ENCODE measurements around the gene MYCL.
A peak's percentile ranks its signal among the peaks of the same experiment; 100 is the strongest.

The MYCL gene

DNA sequence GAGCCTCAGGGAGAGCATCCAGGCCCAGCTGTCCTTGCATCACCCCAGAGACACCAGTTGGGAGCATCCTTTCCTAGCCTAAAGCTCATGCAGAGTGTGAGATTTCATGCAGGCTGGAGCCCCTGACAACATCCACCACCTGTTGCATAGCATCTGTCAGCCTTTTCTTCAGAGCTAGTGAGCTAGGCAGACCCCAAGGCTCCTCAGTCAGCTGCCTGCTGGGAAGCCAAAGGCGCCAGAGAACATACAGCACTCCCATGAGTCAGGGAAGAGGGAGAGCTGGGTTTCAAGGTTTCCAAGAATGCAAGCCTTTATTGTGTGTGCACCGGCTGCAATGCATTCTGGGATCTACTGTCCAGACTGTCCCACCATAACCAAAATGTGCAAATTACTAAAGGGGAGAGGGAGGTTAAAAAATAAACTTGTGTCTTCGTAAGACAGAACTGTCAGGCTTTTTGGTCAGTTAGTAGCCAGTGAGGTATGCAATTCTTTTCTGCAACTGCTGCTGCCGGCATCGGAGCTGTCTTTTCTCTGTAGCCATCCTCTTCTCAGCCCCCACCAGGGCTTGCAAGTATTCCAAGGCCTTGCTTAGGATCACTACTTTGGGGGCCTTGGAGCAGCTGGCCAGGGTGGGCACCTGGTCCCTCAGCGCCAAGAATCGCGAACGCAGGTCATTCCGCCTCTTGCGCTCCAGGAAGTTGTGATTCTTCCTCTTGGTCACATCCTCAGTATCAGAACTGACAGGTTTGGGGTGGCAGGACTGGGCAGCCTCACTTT is 4.6 kb downstream of the MYCL start:
- Histone ChIP-seq H3K4me1 (ENCODE audit: control insufficient read depth in 1 of 2, insufficient read depth in 2 of 2, low read length in 2 of 2) (peaks cover 0 to 30% of the 10 kb centered on the region in 2 donors), H3K27me3 (ENCODE audit: low read depth, low read length) (peaks cover 6% of the 10 kb centered on the region), H3K9me3 (ENCODE audit: control insufficient read depth in 1 of 2, low read length in 2 of 2) (no peaks in the 10 kb centered on the region), H3K36me3 (ENCODE audit: control insufficient read depth in 1 of 2, insufficient read depth in 2 of 2, low read length in 2 of 2) (no peaks in the 10 kb centered on the region), H3K27ac (ENCODE audit: low read length) (no peak overlapping the region), H3K4me3 (ENCODE audit: low read depth in 1 of 2, low read length in 2 of 2) (no peak overlapping the region)

DNA sequence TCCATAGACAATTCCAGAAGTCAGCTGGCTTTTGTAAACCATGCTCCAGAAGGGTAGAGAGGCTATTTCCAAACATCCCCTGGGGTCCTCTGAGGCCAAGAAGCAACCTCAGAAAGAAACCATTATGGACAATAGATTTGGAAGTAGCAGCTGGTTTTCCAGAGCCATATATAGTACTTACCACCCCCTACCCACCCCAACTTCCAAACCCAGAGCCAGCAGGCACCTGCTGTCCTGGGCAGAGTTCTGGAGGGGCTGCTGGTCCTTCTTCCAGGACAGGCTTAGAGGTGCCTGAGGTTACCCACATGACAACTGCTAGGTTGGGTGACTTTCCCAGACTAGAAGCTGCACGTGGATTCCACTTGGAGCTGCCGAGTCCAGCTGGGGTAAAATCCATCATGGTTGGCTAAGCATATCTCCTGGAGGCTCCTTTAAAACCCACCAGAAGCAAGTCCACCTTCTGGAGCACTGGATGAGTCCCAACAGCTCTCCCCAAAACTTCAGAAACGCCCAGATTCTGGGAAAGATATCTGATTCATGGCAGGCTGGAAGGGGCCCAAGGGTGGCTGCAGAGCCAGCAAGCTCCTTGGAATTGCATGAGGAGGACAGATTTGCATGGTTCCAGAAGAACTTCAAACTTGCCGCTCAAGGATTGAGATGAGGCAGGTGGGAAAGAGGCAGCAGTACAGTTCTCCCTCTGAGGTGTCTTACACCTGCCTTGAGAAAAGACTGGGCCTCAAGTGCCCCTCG is 5.8 kb downstream of the MYCL start:
- H3K27me3 ChIP-seq (ENCODE audit: low read depth, low read length): peaks cover 6% of the 10 kb centered on the region
- H3K4me3 ChIP-seq (ENCODE audit: low read depth in 1 of 2, low read length in 2 of 2): no peak overlapping the region
- no peaks in the 10 kb centered on the region for H3K9me3 ChIP-seq (ENCODE audit: control insufficient read depth in 1 of 2, low read length in 2 of 2)
- no peaks in the 10 kb centered on the region for H3K36me3 ChIP-seq (ENCODE audit: control insufficient read depth in 1 of 2, insufficient read depth in 2 of 2, low read length in 2 of 2)
- H3K4me1 ChIP-seq (ENCODE audit: control insufficient read depth in 1 of 2, insufficient read depth in 2 of 2, low read length in 2 of 2): peaks cover 0 to 21% of the 10 kb centered on the region in 2 donors
- no peak overlapping the region for H3K27ac ChIP-seq (ENCODE audit: low read length)

DNA sequence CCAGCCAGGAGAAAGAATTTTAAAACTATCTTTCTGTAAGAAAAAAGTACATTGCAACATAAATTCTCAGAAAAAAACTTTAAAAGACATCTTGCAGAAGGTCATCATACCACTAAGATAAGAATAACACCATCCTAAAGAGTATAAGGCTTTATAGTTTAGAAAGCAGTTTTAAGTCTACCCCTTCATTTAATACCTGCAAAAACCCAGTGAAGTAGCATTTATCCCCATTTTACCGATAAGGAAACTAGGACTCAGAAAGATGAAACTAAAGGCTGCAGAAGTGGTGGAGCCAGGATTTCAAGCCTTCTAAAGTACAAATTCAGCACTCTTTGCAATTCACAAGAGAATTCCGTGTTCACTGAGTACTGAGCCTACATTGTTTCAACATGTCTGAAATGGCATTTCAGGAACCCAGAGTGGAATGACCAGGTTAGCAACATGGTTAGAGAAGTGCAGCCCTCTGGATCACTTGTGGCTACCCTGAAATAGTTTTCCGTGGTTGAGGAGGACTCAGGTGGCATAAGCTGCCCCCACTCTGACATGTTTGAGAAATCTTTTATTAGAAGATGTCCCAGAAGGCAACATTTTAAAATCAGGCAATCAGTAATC is 6.7 kb downstream of the MYCL start:
- Histone ChIP-seq H3K27me3 (ENCODE audit: low read depth, low read length) (peaks cover 3% of the 10 kb centered on the region), H3K27ac (ENCODE audit: low read length) (no peak overlapping the region), H3K4me3 (ENCODE audit: low read depth in 1 of 2, low read length in 2 of 2) (no peak overlapping the region), H3K9me3 (ENCODE audit: control insufficient read depth in 1 of 2, low read length in 2 of 2) (no peaks in the 10 kb centered on the region), H3K4me1 (ENCODE audit: control insufficient read depth in 1 of 2, insufficient read depth in 2 of 2, low read length in 2 of 2) (peaks cover 0 to 13% of the 10 kb centered on the region in 2 donors), H3K36me3 (ENCODE audit: control insufficient read depth in 1 of 2, insufficient read depth in 2 of 2, low read length in 2 of 2) (no peaks in the 10 kb centered on the region)

DNA sequence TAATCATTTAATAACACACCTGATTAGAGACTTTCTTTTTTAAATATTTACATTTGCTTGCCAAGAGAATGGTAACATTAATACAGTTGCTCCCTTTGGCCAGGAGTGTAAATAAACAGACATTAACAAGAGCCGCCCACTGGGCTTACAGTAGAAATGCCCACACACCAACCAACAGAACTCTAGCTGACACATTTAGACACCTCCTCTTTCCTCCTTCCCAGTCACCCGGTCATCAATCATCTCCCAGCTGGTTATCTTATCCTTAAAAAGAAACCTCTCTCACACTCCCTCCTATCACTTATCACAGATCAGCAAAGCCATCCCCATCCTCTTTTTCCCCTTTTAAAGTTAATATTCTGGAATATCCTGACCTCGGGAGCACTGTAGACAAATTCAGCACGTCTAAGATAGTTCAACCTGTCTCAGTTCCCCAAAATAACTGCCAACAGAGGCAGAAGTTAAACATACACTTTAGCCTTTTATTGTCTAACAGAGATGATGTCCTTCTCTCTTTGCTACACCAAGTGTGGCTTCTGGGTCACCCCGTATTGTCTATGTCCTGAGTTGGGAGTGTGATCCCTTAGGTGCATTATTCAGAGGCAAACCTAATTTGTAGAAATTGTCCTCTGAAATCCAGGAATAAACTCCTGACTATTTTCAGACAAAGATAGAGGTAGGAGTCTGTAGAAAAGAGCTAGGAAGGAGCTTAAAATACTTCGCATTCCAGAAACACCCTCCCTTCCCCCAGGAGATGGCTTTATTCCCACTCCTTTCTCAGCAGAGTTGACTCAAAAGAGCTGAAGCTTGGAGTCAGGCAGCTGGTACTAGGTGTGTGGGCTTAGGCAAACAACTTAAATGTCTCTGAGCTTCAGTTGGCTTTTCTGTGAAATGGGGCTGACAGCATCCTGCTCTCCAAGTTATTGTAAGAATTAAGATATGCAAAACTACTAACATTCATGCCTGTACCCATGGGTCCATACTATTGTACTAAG is 8.8 kb downstream of the MYCL start:
- Histone ChIP-seq H3K4me1 (ENCODE audit: control insufficient read depth in 1 of 2, insufficient read depth in 2 of 2, low read length in 2 of 2) (peaks cover 0 to 13% of the 10 kb centered on the region in 2 donors), H3K36me3 (ENCODE audit: control insufficient read depth in 1 of 2, insufficient read depth in 2 of 2, low read length in 2 of 2) (no peaks in the 10 kb centered on the region), H3K27me3 (ENCODE audit: low read depth, low read length) (no peaks in the 10 kb centered on the region), H3K9me3 (ENCODE audit: control insufficient read depth in 1 of 2, low read length in 2 of 2) (no peaks in the 10 kb centered on the region), H3K27ac (ENCODE audit: low read length) (no peak overlapping the region), H3K4me3 (ENCODE audit: low read depth in 1 of 2, low read length in 2 of 2) (no peak overlapping the region)

DNA sequence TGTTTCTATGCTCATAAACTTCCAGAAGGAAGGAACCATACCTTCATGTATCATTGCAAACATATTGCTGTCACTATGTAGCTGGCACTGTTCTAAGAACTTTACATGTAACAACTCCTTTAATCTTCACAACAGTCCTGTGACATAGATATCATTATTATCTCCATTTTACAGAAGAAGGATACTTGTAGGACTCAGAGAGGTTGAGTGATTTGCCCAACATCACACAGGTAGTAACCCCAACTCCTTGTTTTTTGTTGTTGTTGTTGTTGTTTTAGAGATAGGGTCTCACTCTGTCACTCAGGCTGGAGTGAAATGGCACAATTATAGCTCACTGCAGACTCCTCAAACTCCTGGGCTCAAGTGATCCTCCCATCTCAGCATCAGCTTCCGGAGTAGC is 10.8 kb downstream of the MYCL start:
- Histone ChIP-seq H3K27me3 (ENCODE audit: low read depth, low read length) (no peaks in the 10 kb centered on the region), H3K9me3 (ENCODE audit: control insufficient read depth in 1 of 2, low read length in 2 of 2) (no peaks in the 10 kb centered on the region), H3K27ac (ENCODE audit: low read length) (no peak overlapping the region), H3K36me3 (ENCODE audit: control insufficient read depth in 1 of 2, insufficient read depth in 2 of 2, low read length in 2 of 2) (no peaks in the 10 kb centered on the region), H3K4me3 (ENCODE audit: low read depth in 1 of 2, low read length in 2 of 2) (no peak overlapping the region), H3K4me1 (ENCODE audit: control insufficient read depth in 1 of 2, insufficient read depth in 2 of 2, low read length in 2 of 2) (peaks cover 0 to 13% of the 10 kb centered on the region in 2 donors)

DNA sequence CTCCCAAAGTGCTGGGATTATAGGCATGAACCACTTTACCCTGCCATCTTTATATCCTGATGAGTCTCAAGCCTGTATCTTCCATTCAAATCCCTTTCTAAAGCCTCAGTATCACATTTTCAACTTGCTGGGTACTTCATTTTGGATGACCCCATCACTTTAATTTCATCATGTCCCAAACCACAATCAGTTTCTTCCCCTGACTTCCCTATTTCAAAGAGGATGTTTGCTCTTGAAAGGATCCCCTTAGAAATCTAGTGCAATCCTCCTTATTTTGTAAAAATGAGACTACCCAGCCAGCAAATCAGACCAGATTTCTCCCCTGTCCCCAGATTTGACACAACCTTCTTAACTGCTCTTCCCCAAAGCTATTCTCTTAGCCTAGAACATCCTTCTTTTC is 11.4 kb downstream of the MYCL start:
- Histone ChIP-seq H3K27ac (ENCODE audit: low read length) (no peak overlapping the region), H3K9me3 (ENCODE audit: control insufficient read depth in 1 of 2, low read length in 2 of 2) (no peaks in the 10 kb centered on the region), H3K27me3 (ENCODE audit: low read depth, low read length) (no peaks in the 10 kb centered on the region), H3K4me3 (ENCODE audit: low read depth in 1 of 2, low read length in 2 of 2) (no peak overlapping the region), H3K36me3 (ENCODE audit: control insufficient read depth in 1 of 2, insufficient read depth in 2 of 2, low read length in 2 of 2) (no peaks in the 10 kb centered on the region), H3K4me1 (ENCODE audit: control insufficient read depth in 1 of 2, insufficient read depth in 2 of 2, low read length in 2 of 2) (peaks cover 0 to 13% of the 10 kb centered on the region in 2 donors)

DNA sequence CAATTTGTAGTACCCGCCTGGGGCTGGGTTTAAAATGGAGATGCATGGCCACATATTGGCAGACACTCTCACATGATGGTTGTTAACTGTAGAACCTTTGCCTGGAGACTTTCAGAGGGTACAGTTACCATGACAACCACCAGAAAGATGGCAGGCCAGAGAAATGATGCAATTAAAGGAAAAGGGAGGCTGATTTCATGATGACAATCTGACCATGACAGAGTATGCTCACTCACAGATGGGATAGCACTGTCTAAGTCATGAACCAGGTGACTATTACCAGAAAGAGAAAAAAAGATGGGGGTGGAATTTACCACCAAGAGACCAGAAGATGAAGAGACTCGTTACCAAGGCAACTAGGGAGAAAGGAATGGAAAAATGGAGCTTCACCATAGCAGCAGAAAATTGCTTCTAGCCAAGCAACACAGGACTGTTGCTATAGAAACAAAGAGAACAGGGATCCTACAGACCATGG is 14.9 kb downstream of the MYCL start:
- Histone ChIP-seq H3K9me3 (ENCODE audit: control insufficient read depth in 1 of 2, low read length in 2 of 2) (no peaks in the 10 kb centered on the region), H3K27ac (ENCODE audit: low read length) (no peak overlapping the region), H3K27me3 (ENCODE audit: low read depth, low read length) (no peaks in the 10 kb centered on the region), H3K36me3 (ENCODE audit: control insufficient read depth in 1 of 2, insufficient read depth in 2 of 2, low read length in 2 of 2) (no peaks in the 10 kb centered on the region), H3K4me1 (ENCODE audit: control insufficient read depth in 1 of 2, insufficient read depth in 2 of 2, low read length in 2 of 2) (peaks cover 9 to 11% of the 10 kb centered on the region in 2 donors), H3K4me3 (ENCODE audit: low read depth in 1 of 2, low read length in 2 of 2) (no peak overlapping the region)

DNA sequence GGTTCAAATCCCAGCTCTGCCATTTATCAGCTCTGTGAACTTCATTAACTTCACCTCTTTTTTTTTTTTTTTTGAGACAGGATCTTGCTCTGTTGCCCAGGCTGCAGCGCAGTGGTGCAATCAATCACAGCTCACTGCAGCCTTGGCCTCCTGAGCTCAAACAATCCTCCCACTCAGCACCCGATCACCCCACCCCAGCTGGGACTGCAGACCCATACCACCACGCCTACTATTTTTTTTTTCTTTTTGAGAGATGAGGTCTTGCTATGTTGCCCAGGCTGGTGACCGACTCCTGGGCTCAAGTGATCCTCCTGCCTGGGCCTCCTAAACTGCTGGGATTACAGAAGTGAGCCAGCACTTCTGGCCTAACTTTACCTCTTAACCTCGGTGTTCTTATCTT is 16.2 kb downstream of the MYCL start:
- H3K27me3 ChIP-seq (ENCODE audit: low read depth, low read length): no peaks in the 10 kb centered on the region
- H3K4me1 ChIP-seq (ENCODE audit: control insufficient read depth in 1 of 2, insufficient read depth in 2 of 2, low read length in 2 of 2): peaks cover 9 to 22% of the 10 kb centered on the region in 2 donors
- no peaks in the 10 kb centered on the region for H3K36me3 ChIP-seq (ENCODE audit: control insufficient read depth in 1 of 2, insufficient read depth in 2 of 2, low read length in 2 of 2)
- H3K4me3 ChIP-seq (ENCODE audit: low read depth in 1 of 2, low read length in 2 of 2): no peak overlapping the region
- H3K9me3 ChIP-seq (ENCODE audit: control insufficient read depth in 1 of 2, low read length in 2 of 2): no peaks in the 10 kb centered on the region
- H3K27ac ChIP-seq (ENCODE audit: low read length): no peak overlapping the region

DNA sequence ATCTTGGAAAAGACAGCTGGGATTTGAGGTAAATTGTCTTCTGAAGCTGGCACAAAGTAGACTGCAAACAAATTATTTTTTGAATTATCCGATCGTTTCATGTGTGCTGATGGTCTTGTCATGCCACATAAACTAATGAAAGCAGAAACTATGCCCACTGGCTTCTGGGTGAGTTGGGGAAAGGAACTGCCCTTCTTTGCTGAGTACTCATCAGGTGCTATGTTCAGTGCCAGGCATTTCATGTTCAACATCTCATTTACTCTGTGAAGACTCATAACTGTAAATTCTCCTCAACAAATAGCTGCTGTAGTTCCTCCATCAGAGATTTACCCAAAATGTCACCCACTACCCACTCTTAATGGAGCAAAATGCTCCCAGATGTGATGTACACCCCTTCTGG is 19.6 kb downstream of the MYCL start:
- peaks cover 9 to 36% of the 10 kb centered on the region in 2 donors for H3K4me1 ChIP-seq (ENCODE audit: control insufficient read depth in 1 of 2, insufficient read depth in 2 of 2, low read length in 2 of 2)

DNA sequence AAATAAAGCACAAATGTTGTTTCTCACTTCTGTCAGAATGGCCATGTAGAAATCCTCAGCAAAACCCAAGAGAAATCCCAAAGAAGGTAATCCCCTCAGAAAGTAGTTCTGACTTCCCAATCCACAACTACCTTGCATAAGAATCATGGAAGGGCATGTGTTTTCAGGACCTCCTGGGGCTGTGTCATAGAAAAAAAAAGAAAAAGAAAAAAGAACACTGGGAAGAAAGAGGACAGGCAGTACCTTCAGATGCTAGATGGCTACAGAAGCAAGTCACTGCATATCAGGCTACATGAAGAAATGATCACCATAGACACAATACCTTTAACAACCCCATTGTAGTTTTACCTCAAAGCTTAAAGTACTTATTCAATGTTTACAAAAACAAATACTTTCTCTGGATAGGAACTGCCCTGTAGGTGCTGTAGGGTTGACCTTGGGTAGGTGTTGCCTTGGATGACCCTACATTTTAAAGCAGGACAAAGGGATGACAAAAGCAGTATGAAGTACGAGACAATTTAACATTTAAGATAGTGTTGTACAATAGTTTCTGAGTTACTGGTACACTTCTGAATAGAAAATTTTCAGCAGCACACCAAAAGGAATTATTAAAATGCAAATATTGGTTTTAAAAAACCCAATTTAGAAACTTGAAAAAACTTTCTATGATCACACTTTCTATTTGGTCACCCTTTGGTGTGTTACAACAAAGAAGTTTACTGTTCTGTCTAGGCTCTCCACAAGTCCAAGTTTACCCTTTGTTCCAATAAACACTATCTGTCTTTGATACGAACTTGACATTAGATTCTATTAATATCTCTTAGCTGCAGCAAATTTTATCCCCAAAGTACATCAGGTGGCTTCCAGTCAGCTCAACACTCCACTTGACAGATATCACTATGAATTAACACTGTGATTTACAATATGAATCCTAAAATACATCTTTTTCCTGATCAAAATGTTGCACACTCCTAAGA is 23.4 kb downstream of the MYCL start:
- Histone ChIP-seq H3K4me3 (ENCODE audit: low read depth in 1 of 2, low read length in 2 of 2) (no peak overlapping the region), H3K27me3 (ENCODE audit: low read depth, low read length) (no peaks in the 10 kb centered on the region), H3K9me3 (ENCODE audit: control insufficient read depth in 1 of 2, low read length in 2 of 2) (no peaks in the 10 kb centered on the region), H3K27ac (ENCODE audit: low read length) (no peak overlapping the region), H3K36me3 (ENCODE audit: control insufficient read depth in 1 of 2, insufficient read depth in 2 of 2, low read length in 2 of 2) (peaks cover 0 to 3% of the 10 kb centered on the region in 2 donors), H3K4me1 (ENCODE audit: control insufficient read depth in 1 of 2, insufficient read depth in 2 of 2, low read length in 2 of 2) (peaks cover 9 to 36% of the 10 kb centered on the region in 2 donors)

More for the DNA sequence above, 19.6 kb downstream of the MYCL start:
- Histone ChIP-seq H3K36me3 (ENCODE audit: control insufficient read depth in 1 of 2, insufficient read depth in 2 of 2, low read length in 2 of 2) (no peaks in the 10 kb centered on the region), H3K27ac (ENCODE audit: low read length) (no peak overlapping the region), H3K4me3 (ENCODE audit: low read depth in 1 of 2, low read length in 2 of 2) (peak overlapping the region; percentile 96 to 97), H3K27me3 (ENCODE audit: low read depth, low read length) (no peaks in the 10 kb centered on the region), H3K9me3 (ENCODE audit: control insufficient read depth in 1 of 2, low read length in 2 of 2) (no peaks in the 10 kb centered on the region)

Measured in muscle layer of duodenum (tissue), 2 donors.